Measurements from ENCODE around the gene RNF223. TPM values are rescaled to one million over a fixed set of nuclear protein-coding genes. Genes with fewer than 3 reads are reported as not detected.

The RNF223 gene
- polyA plus RNA-seq, 1 donor (not counting 4 experiments of a cell fraction or from before 2014, with no cell fraction given): 0.22 TPM

DNA sequence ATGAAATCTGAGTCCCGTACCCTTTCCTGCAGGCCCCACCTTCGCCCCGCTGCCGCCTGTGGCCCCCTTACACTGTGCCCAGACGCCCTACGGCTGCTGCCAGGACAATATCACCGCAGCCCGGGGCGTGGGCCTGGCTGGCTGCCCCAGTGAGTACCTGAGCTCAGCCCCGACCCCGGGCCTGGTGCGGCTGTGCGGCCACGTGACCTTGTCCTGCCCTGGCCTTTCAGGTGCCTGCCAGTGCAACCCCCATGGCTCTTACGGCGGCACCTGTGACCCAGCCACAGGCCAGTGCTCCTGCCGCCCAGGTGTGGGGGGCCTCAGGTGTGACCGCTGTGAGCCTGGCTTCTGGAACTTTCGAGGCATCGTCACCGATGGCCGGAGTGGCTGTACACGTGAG lies 29.0 kb downstream of the RNF223 start:
- Histone ChIP-seq H3K27ac (ENCODE audit: control insufficient read depth, insufficient read depth, low read length) (no peak overlapping the region), H3K4me2 (ENCODE audit: control insufficient read depth, extremely low read depth, insufficient read depth, low read depth, low read length) (no peak overlapping the region), H2AFZ (ENCODE audit: control insufficient read depth, low read length) (no peak overlapping the region), H3K36me3 (ENCODE audit: control insufficient read depth in 2 of 2, extremely low read depth in 1 of 2, insufficient read depth in 2 of 2, low read length in 2 of 2) (peaks cover 34 to 42% of the 10 kb centered on the region in 2 experiments), H3K9me1 (ENCODE audit: control insufficient read depth, extremely low read depth, insufficient read depth, low read length) (peaks cover under 1% of the 10 kb centered on the region), H3K79me2 (ENCODE audit: control insufficient read depth, insufficient read depth, low read length) (peaks cover 34% of the 10 kb centered on the region), H3K4me1 (ENCODE audit: control insufficient read depth, extremely low read depth, insufficient read depth, low read length) (peaks cover 3% of the 10 kb centered on the region), H3K4me3 (ENCODE audit: control insufficient read depth in 2 of 3, extremely low read depth in 1 of 3, insufficient read depth in 2 of 3, low read depth in 1 of 3, low read length in 3 of 3) (no peak overlapping the region), H3K27me3 (ENCODE audit: control insufficient read depth, extremely low read depth, insufficient read depth, low read length) (no peaks in the 10 kb centered on the region), H3K9ac (ENCODE audit: control insufficient read depth, extremely low read depth, insufficient read depth, low read length) (no peak overlapping the region), H3K9me3 (ENCODE audit: control insufficient read depth, low read depth, low read length) (no peaks in the 10 kb centered on the region), H4K20me1 (ENCODE audit: control insufficient read depth, extremely low read depth, insufficient read depth, low read length) (peaks cover 28% of the 10 kb centered on the region)
- FAIRE-seq (no peak), DNase-seq (ENCODE audit: low read depth, low spot score) (no peak)
- dilution Hi-C loops (cut with MboI; ENCODE audit: extremely low pct_ligation_motif_present, low sequenced_read_pairs): no loop called here
- TF ChIP-seq EZH2 (IDR thresholded peaks at IDR 0.05; ENCODE audit: low read length): no peak
- TF ChIP-seq, protein P1, sequence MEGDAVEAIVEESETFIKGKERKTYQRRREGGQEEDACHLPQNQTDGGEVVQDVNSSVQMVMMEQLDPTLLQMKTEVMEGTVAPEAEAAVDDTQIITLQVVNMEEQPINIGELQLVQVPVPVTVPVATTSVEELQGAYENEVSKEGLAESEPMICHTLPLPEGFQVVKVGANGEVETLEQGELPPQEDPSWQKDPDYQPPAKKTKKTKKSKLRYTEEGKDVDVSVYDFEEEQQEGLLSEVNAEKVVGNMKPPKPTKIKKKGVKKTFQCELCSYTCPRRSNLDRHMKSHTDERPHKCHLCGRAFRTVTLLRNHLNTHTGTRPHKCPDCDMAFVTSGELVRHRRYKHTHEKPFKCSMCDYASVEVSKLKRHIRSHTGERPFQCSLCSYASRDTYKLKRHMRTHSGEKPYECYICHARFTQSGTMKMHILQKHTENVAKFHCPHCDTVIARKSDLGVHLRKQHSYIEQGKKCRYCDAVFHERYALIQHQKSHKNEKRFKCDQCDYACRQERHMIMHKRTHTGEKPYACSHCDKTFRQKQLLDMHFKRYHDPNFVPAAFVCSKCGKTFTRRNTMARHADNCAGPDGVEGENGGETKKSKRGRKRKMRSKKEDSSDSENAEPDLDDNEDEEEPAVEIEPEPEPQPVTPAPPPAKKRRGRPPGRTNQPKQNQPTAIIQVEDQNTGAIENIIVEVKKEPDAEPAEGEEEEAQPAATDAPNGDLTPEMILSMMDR (optimal IDR thresholded peaks at IDR 0.05 in 1 of 3, IDR thresholded peaks at IDR 0.05 in 1 of 3, conservative IDR thresholded peaks at IDR 0.05 in 1 of 3; ENCODE audit: extremely low read depth in 1 of 3, insufficient read depth in 2 of 3, low read length in 3 of 3): no peak

DNA sequence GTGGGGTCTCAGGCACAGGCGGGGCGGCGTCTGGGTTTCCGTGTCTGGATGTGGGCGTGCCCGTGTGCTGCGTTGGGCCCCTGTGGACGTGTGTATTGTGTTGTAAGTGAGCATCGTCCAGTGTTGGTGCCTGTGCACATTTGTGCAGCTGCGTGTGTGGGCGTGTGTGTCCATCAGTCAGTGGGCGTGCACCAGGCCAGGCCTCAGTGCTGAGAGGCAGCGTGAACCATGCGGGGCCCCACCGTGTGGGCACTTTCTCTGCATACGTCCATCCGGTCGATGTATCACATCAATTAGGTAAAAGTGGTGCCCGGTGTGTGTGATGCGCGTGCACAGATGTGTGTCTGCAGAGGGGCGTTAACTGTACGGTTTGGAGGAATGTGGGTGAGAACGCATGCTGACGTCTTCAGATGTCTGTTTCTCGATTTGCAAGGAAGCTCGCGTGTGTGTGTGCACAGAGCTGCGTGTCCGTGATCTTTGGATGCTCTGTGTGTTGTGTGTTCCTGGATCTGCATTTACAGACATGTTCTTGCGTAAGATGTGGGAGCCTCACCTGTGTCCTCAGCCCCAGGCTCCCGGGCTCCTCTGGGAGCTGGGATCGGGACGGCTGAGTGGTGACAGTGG lies 29.5 kb downstream of the RNF223 start:
- Histone ChIP-seq H3K36me3 (ENCODE audit: control insufficient read depth in 2 of 2, extremely low read depth in 1 of 2, insufficient read depth in 2 of 2, low read length in 2 of 2) (peaks cover 36 to 42% of the 10 kb centered on the region in 2 experiments), H3K4me1 (ENCODE audit: control insufficient read depth, extremely low read depth, insufficient read depth, low read length) (peaks cover 7% of the 10 kb centered on the region), H2AFZ (ENCODE audit: control insufficient read depth, low read length) (no peak overlapping the region), H3K27ac (ENCODE audit: control insufficient read depth, insufficient read depth, low read length) (no peak overlapping the region), H3K79me2 (ENCODE audit: control insufficient read depth, insufficient read depth, low read length) (peaks cover 34% of the 10 kb centered on the region), H3K27me3 (ENCODE audit: control insufficient read depth, extremely low read depth, insufficient read depth, low read length) (no peaks in the 10 kb centered on the region), H4K20me1 (ENCODE audit: control insufficient read depth, extremely low read depth, insufficient read depth, low read length) (peaks cover 32% of the 10 kb centered on the region), H3K9ac (ENCODE audit: control insufficient read depth, extremely low read depth, insufficient read depth, low read length) (no peak overlapping the region), H3K4me2 (ENCODE audit: control insufficient read depth, extremely low read depth, insufficient read depth, low read depth, low read length) (no peak overlapping the region), H3K9me3 (ENCODE audit: control insufficient read depth, low read depth, low read length) (no peaks in the 10 kb centered on the region), H3K4me3 (ENCODE audit: control insufficient read depth in 2 of 3, extremely low read depth in 1 of 3, insufficient read depth in 2 of 3, low read depth in 1 of 3, low read length in 3 of 3) (no peak overlapping the region), H3K9me1 (ENCODE audit: control insufficient read depth, extremely low read depth, insufficient read depth, low read length) (peaks cover 3% of the 10 kb centered on the region)
- DNase-seq (ENCODE audit: low read depth, low spot score): no peak
- dilution Hi-C loops (cut with MboI; ENCODE audit: extremely low pct_ligation_motif_present, low sequenced_read_pairs): no loop called here
- no peak for FAIRE-seq
- TF ChIP-seq EZH2 (IDR thresholded peaks at IDR 0.05; ENCODE audit: low read length): no peak
- TF ChIP-seq, protein P1 (optimal IDR thresholded peaks at IDR 0.05 in 1 of 3, IDR thresholded peaks at IDR 0.05 in 1 of 3, conservative IDR thresholded peaks at IDR 0.05 in 1 of 3; ENCODE audit: extremely low read depth in 1 of 3, insufficient read depth in 2 of 3, low read length in 3 of 3): no peak
